ENCODE results near the gene HECTD1.
A peak's percentile ranks its signal among the peaks of the same experiment; 100 is the strongest.
"Not testable (repeated sequence)": the region's sequence is repeated elsewhere in the genome, so short reads cannot be mapped to it uniquely, and the experiment has no call there.

Gene HECTD1

GRCh38 chr14:31204593-31205534, 2.7 kb downstream of the HECTD1 start:
- Histone ChIP-seq H3K4me3 (peak overlapping the region; percentile 78 to 90), H3K27ac (peak overlapping the region; percentile 98 to 100)

GRCh38 chr14:31203899-31204592, 3.5 kb downstream of the HECTD1 start:
- DNase-seq, H3K27me3 ChIP-seq, H3K4me3 ChIP-seq, H3K9me3 ChIP-seq: not testable (repeated sequence)
- Histone ChIP-seq H3K4me1 (peaks cover 0 to 57% (median 13%) of the 10 kb centered on the region in 4 donors), H3K36me3 (peaks cover 0 to 20% (median 6%) of the 10 kb centered on the region in 3 donors), H3K27ac (peak overlapping the region in 1 of 2 donors; percentile 100)
- intact Hi-C loops (cut with DNase I; ENCODE audit: low total_unique reads) = loop anchor here (10.0 kb wide), 1 partner anchor 151 kb away; no protein-coding TSS in a partner anchor

More at GRCh38 chr14:31204593-31205534, 2.7 kb downstream of the HECTD1 start:
- H3K4me1 ChIP-seq = peaks cover 0 to 53% (median 14%) of the 10 kb centered on the region in 4 donors
- no peaks in the 10 kb centered on the region for H3K27me3 ChIP-seq
- peaks cover 0 to 20% (median 6%) of the 10 kb centered on the region in 3 donors for H3K36me3 ChIP-seq
- no peaks in the 10 kb centered on the region for H3K9me3 ChIP-seq
- intact Hi-C loops (cut with DNase I; ENCODE audit: low total_unique reads) = loop anchor here (10.0 kb wide), 1 partner anchor 150 kb away; no protein-coding TSS in a partner anchor
- DNase-seq = no peak
- TF ChIP-seq CTCF (IDR thresholded peaks at IDR 0.05) = no peak

GRCh38 chr14:31203414-31203742, 4.2 kb downstream of the HECTD1 start:
- intact Hi-C loops (cut with DNase I; ENCODE audit: low total_unique reads) = loop anchor here (10.0 kb wide), 1 partner anchor 151 kb away; no protein-coding TSS in a partner anchor
- Histone ChIP-seq H3K4me3 (no peak overlapping the region), H3K9me3 (no peaks in the 10 kb centered on the region), H3K4me1 (peaks cover 0 to 57% (median 11%) of the 10 kb centered on the region in 4 donors), H3K27ac (no peak overlapping the region), H3K27me3 (no peaks in the 10 kb centered on the region), H3K36me3 (peaks cover 0 to 20% (median 6%) of the 10 kb centered on the region in 3 donors)
- no peak for DNase-seq
- no peak for TF ChIP-seq CTCF (IDR thresholded peaks at IDR 0.05)

GRCh38 chr14:31201111-31201510, 6.5 kb downstream of the HECTD1 start:
- no peak for TF ChIP-seq CTCF (IDR thresholded peaks at IDR 0.05)
- Histone ChIP-seq H3K36me3 (peaks cover 0 to 20% (median 6%) of the 10 kb centered on the region in 3 donors), H3K4me3 (no peak overlapping the region), H3K27me3 (no peaks in the 10 kb centered on the region), H3K4me1 (peaks cover 0 to 80% (median 15%) of the 10 kb centered on the region in 4 donors), H3K27ac (no peak overlapping the region), H3K9me3 (no peaks in the 10 kb centered on the region)
- intact Hi-C loops (cut with DNase I; ENCODE audit: low total_unique reads) = loop anchor here (10.0 kb wide), 1 partner anchor 154 kb away; no protein-coding TSS in a partner anchor
- DNase-seq = no peak

- TF ChIP-seq CTCF (IDR thresholded peaks at IDR 0.05) = no peak
- H3K4me1 ChIP-seq = peaks cover 0 to 80% (median 15%) of the 10 kb centered on the region in 4 donors
- no peaks in the 10 kb centered on the region for H3K27me3 ChIP-seq
- no peaks in the 10 kb centered on the region for H3K9me3 ChIP-seq
- H3K36me3 ChIP-seq = peaks cover 0 to 20% (median 6%) of the 10 kb centered on the region in 3 donors
- no peak for DNase-seq
- intact Hi-C loops (cut with DNase I; ENCODE audit: low total_unique reads) = loop anchor here (10.0 kb wide), 1 partner anchor 154 kb away; no protein-coding TSS in a partner anchor
- H3K27ac ChIP-seq = no peak overlapping the region
- H3K4me3 ChIP-seq = no peak overlapping the region
Measured at GRCh38 chr14:31200702-31200990, 6.9 kb downstream of the HECTD1 start.
